GM18511 (cell line): ENCODE data around the gene FAM181A.

Experiments used
- ATAC-seq: cut with Tn5 transposase; IDR thresholded peaks from one replicate; pipeline ENCODE4 v1.9.1; 2021; ENCODE audit warnings: mild to moderate bottlenecking, moderate library complexity; ENCODE audit not compliant: unreplicated experiment

Gene FAM181A

GRCh38 chr14:93977171-93977570 is 50.0 kb downstream of the FAM181A start:
- ATAC-seq: no peak

- ATAC-seq: peak; percentile 70
These were observed 50.8 kb downstream of the FAM181A start for GRCh38 chr14:93977790-93978581.

- ATAC-seq: peak; percentile 8
These were observed 51.6 kb downstream of the FAM181A start for GRCh38 chr14:93978735-93979134.
